HG03108 (cell line): ENCODE measurements around the gene RASGRP3.

Experiments
- ATAC-seq: cut with Tn5 transposase; IDR thresholded peaks from one replicate; pipeline ENCODE4 v1.9.1; 2021; ENCODE audit warnings: moderate library complexity; ENCODE audit not compliant: unreplicated experiment

The RASGRP3 gene

DNA sequence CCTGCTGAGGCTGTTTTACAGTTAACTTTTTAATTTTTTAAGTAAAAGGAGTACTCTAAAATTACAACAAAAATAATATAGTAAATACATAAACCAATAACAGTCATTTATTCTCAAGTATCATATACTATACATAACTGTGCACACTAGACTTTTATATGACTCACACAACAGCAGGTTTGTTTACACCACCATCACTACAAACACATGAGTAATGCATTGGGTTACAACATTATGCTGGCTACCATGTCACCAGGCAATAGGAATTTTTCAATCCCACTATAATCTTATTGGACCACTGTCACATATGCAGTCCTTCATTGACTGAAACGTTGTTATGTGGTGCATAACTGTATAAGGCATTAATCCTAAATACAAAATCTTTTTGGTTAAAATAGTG is 42.5 kb downstream of the RASGRP3 start:
- no peak for ATAC-seq

DNA sequence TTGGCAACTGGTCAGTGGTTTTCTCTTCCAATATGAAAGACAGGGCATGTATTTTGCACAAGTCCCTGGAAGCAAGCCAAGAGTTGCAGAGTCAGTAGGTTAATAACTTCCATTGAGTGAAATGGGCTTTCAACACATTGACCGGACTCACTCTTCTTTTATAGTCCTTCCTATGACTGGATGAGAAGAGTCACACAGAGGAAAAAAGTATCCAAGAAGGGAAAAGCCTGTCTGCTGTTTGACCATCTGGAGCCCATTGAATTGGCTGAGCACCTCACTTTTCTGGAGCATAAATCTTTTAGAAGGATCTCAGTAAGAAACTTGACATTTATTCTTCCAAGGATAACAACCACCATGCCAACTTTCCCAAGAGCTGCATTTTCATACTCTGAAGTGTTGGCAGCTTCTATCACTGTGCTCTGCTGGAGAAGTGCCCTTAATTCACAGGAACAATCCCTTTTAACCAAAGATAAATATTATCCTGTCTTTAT is 45.4 kb downstream of the RASGRP3 start:
- no peak for ATAC-seq

DNA sequence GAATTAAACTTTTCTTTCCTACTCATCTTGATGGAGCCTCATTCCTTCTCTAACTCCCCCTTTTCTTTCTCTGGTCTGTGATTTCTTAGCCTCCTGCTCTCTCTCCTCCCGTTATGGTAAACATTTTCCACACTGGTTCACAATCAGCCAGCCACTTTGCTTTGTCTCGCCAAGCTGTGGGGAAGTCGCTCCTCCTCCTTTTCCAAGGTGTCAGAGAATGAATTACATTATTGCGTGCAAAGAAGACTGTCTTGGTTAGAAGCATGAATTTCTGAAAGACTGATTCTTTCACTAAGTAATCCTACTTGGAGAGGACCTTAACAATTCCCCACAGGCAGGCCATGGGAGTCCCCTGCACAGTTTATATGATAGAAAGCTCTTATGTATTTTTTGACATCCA is 46.1 kb downstream of the RASGRP3 start:
- ATAC-seq = no peak

DNA sequence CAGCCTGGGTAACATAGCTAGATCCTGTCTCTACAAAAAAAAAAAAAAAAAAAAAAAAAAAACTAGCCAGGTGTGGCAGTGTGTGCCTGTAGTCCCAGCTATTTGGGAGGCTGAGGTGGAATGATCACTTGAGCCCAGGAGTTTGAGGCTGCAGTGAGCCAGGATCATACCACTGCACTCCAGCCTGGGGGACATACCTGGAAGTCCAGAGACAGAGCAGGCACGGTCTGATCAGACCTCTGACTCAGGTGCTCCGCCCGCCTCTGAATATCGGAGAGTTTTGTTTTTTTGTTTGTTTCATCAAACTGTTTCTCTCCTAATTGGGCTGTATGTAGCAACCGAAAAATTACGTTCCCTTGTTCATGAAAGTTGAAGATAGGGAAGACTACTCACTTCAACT is 49.2 kb downstream of the RASGRP3 start:
- ATAC-seq = no peak

DNA sequence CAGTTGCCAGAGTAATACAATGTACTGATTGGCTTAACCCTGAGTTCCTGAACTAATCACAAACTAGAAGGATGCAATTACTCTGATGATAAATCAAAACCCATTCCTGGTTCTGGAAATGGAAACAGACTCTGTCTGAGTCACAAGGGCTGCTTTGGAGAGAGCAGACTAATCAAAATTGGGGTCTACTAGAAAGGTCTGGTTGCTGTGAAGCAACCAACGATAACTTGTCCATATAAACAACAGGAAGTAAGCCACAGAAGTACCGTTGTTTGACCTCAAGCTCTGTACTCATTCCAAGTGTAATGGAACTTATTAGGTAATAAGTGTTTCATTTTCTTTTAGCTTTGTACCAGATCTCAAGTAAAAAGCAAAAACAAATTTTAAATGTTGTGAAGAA is 49.7 kb downstream of the RASGRP3 start:
- no peak for ATAC-seq

DNA sequence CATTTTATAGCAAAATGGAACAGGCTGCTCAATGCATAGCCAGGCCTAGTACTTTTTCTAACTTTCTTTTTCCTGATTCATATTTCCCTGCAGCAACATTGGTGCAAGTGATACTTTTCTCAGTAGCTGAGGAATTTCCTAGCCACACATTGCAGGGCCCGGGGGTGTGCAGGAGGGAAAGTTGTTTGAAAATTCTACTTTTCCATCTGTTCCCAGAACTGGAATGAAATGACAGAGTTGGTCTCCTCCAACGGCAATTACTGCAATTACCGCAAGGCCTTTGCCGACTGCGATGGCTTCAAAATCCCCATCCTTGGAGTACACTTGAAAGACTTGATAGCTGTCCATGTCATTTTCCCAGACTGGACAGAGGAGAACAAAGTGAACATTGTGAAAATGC is 50.5 kb downstream of the RASGRP3 start:
- ATAC-seq = no peak

DNA sequence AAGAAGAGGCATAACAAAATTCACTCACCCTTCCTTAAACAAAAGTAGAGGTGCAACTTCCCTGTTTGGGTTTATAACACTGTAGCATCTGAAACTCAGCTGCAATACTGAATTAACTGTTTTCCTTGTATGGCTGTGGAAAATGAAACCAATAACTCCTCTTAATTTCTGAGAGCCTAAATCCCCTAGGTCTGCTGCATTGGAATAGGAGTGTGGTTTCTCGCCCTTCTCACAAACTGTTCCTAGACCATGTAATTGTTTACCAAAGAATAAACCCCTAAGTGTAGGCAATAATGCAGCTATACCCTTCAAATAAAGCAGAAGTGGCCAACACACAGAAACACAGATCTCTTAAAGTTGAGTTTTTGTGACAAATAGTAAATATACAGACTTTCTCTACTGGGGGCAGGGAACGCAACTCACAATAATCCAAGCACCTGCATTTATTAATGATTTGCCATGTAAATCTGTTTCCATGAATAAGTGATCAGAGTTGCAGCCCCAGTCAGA is 52.0 kb downstream of the RASGRP3 start:
- ATAC-seq = no peak

DNA sequence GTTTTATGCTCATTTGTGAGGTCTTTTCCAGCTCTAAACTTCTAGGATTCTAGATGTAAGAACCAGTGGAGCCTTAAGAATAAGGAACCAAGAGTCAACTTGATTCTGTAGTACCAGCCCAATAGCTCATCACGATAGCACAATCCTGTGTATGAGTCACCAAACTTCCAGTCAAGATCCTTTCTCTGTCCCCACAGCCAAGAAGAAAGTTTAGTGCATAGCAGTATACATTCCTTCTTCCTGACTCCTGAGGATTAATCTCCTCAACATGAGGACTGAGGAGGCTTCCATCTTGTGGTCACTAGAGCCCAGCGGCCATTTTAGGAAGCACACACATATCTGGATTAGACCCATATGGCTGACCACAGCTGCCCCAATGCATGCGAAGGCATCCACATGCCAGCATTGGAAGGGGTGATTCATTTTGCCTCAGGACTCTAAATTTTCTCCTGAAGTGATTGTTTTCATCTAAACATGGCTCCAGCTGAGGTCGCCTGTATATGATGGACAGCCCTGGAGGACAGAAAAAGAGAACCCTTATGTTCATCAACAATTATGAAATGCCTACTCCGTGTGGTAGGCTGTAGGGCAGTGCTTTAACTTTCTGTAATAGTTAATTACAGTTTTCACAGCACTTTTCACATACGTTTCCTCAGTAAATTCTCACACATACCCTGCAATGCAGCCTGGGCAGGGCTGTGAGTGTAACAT is 53.5 kb downstream of the RASGRP3 start:
- no peak for ATAC-seq

DNA sequence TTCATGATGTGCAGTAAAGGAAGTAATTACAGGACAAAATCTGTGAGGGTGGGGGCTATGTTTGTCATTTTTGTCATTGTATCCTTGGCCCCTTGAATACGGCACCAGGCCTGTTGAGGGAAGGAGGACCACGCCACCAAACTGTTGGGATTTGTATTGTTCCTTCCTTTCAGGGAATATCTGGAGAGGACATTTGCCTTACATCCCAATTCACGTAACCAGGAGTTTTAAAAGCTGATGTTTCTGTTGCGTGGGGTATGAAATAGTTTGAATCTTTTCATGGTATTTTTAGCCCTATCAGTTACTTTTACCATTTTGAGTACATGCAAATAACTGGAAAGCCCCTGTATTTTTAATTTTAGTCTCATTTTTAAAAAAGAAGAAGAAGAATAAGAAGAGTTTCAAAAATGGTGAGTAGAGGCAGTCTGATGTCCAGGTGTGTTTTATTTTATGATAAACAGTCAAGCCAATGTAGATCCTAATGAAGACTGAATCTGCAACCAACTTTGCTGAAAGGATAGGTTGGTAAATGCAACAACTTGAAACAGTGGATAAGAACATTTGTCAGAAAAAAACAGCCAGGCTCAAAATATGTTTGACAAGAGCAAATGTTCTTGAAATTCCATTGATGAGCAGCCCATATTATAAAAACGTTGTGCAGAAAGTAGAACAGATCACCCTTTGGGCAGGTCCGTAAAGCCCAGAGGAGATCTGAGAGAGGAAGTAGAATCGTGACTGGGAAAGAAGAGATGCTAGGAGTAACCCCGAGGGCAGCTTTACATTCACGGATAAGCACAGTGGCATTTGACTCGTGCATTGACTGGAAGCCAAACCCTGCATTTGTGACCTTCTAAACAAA is 54.5 kb downstream of the RASGRP3 start:
- ATAC-seq = no peak

DNA sequence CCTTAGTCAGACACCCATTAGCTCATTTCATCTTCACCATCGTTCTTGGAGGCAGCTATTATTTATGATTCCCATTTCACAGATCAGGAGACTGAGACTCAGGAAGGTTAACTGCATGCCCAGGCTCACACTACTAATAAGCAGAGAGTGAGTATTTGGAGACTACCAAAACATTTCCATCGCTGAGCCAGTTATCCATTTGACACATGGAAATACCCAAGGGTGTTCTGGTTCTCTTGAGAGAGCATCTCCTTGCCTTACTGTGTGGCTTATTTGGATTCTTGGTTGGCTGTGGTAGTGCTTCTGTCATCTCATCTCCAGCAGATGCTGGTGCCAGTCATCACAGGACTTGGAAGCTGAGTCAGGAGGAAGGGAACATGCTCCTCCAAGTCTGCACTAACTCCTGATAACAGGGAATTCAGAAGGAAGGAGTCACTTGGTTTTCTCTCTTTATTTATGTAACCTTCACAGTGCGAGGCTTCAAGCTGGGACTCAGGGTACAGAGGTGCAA is 55.2 kb downstream of the RASGRP3 start:
- ATAC-seq = no peak

DNA sequence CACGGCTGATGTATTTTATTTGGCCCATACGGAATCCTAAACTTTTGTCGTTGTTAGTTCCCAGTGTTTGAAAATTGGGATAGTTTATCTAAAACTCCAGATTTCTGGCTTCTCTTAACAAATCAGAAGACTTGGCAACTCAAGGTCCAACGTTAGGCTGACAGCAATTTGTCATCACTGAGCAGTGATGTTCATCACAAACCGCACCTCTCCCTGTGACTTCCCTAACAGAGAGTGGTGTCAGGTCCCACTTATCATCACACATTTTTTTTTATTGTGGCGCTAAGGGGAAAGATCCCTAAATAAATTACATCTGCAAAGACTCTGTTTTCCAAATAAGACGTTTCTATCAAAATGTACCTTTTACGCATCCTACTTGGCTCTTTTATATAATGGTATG is 55.7 kb downstream of the RASGRP3 start:
- no peak for ATAC-seq

DNA sequence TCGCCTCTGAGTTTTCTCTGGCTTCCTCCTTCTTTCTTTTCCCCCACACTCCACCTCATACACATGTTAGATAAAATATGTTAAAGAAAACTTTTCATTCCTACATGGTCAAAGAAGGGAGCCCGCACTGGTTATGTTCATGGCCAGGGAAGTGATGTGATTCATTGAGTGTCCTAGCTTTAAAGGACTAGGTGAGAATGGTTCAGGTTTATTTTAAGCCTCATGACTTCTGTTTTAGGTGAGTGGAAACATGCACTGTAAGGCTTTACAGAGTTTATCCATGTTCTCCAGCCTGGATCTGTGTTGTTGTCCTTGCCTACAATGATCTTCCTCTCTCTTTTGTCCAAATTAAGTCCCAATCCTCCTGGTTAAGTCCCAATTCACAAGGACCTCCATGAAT is 56.5 kb downstream of the RASGRP3 start:
- ATAC-seq = no peak

DNA sequence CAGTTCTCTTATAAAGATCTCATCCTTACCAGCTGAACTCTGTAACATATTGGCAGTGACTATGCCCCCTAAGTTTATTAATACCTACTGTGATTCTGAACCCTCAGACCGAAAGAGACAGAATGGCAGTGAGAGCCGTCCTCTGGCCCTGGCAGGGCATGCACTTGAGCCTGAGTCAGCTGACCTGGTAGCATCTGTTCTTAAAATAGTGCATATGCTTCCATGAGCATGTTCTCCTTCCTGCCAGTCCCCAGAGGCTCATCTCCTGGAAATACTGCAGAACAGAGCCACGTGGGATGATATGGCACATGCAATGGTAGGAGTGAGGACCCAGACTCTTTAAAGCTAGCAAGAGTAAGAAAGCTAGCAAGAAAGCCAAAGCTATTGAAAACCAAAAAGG is 59.0 kb downstream of the RASGRP3 start:
- no peak for ATAC-seq

DNA sequence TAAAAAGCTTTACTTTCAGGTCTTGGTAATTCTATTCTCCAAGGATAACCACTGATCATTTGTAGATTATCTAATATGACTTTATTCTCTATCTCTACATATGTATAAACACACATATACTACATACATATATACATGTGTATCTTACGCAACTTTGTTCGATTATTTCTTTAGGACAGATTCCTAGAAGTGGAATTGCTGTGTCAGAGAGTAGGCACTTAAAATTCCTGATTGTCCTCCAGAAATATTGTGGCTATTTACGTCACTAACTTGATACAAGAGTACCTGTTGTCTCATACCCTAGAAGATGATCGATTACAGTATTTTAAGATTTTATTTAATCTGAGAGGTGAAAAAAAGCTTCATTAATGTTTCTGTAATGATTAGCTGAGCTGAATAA is 64.8 kb downstream of the RASGRP3 start:
- ATAC-seq = no peak

DNA sequence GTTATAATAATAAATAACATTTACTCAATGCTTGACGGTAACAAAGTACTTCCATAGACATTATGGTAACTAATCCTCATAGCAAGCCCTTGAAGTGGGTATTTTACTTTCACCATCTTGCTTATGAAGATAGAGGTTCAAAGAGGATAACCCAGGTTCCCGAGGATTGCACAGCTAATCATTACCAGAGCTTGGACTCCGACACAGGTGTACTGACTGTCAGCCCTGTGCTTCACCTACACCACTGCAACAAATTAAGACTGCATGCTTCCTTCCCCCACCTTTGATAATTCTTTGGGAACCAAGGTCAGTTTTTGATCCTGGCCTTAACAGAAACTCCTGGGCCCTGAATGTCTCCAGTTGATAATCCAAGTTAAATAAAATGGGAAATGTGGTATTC is 73.8 kb downstream of the RASGRP3 start:
- no peak for ATAC-seq

DNA sequence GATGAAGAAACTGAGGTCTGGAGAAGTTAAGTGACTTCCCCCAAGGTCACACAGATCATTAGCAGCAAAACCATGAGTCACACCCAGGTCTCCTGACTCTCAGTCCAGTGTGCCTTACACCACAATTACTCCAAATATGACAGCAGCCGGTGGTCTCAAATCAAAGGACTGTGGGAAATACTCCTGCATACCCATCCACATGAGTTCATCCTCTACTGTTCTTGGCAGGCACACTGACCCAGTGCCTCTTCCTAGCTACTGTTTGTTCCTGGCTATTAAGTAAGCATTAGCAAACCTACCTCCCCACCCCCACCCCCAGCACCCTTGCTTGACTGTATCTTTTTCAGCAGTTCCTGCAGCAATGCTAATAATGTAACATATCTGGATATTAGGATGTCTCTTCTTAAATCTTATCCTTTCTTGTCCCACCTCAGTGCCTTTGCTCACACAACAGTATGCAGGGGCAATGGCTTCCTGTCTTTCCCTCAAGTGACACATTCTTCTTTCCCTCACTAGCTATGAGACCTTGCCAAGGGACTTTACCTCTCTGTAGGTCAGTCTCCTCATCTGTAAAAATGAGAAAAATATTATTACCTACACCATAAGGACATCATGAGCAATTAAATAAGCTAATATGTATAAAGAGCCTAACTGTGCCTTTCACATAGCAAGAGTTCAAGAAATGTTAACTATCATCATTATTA is 76.5 kb downstream of the RASGRP3 start:
- ATAC-seq = no peak

DNA sequence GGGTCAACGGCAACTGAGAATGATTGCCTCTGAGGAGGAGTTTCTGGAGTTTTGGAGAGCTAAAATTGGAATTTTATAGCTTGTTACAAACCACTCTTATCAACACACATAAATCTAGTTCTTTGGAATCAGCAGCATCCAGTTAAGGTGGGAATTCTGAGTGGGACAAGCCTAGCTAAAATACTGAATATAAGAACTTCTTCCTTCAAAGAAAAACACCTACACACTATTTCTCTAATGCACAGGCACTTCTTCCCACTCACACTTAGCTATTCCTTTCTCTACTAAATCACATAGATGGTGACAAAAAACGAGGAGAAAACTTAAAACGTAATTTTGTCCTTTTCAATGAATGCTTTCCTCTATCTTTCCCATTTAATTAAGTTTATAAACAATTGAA is 79.2 kb downstream of the RASGRP3 start:
- ATAC-seq = no peak

DNA sequence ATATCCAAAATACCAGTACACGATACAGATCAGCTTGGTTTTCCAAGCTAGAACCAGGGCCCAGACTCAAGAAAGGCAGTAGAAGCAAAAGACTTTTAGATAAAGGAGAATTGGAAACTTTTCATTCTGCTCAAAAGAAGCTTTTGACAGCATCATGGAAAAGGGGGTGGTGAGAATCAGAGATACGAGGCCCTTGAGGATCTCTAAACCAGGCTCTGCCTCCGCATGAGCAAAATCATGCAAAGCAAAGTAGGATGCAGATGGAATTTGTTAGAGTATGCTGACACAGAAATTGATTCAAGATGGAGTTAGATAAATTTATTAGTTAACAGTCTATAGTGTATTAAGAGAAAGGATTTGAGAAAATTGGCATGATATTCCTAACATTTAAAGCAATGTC is 82.9 kb downstream of the RASGRP3 start:
- no peak for ATAC-seq

DNA sequence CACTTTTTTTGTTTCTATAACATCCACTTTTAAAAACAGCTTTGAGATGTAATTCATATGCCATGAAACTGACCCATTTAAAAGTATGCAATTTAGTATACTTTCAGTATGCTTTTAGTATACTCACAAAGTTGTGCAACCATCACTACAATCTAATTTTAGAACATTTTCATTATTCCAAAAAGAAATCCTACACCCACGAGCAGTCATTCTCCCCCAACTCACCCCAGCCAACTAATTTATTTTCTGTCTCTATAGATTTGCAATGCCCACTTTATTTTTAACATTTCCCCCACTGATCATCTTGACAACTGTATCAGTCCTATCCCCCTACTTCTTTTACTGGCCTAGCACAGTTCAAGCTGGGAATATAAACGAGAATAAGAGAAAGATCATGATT is 83.6 kb downstream of the RASGRP3 start:
- no peak for ATAC-seq

DNA sequence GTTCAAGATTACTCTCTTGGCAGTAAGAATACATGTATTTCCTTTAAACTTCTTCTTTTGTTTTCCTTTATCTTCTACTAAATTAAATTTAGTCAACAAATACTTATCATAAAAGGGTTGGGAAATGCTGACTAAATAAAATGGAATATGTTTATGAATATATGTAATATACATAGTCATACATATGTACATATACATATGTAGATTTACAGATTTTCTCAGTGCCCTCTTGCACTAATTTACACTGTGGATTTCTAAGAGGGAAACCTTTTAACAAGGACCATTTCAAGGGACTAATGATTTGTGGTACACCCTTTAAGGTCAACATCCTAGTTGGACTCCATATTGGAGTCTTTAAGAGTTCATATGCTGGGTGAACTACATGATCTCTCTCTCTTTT is 85.4 kb downstream of the RASGRP3 start:
- ATAC-seq = no peak

DNA sequence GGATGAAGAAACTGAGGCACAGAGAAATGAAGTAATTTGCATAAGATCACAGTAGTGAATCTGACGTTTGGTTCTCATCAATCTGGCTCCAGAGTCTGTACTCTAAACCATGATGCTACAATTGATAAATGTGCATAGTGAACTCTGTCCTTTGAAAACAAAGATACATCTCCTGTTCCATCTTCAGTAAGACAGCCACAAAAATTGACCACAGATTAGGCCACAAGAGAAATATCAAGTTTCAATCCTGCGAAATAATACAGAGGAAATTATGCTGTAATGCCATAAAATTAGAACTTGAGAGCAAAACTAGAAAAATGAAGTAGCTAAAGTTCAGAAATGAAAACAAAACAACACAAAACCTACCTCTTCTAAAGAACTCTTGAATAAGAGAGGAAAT is 94.2 kb downstream of the RASGRP3 start:
- ATAC-seq = no peak
